Right atrium auricular region (tissue), 2 donors: ENCODE data around the gene SCYL1. TPM values are rescaled to one million over a fixed set of nuclear protein-coding genes. Genes with fewer than 3 reads are reported as not detected.
A peak's percentile ranks its signal among the peaks of the same experiment; 100 is the strongest.

ENCODE experiments used
- DNase-seq: peaks from one replicate; pipeline ENCODE4 v3.0.0-alpha.2; 2019; ENCODE audit warnings: low spot score
- H3K27ac ChIP-seq, 2 donors: fragments of 200-600 bp; sonication (generic); 1 replicate in 1 of 2; 2 replicates in 1 of 2; pipeline ENCODE4 v1.5.1; 2016 to 2019
- H3K27me3 ChIP-seq, 2 donors: fragments of 200-600 bp; sonication (generic); one replicate each; pipeline versions ENCODE4 v1.5.1 to v1.6.0; 2017 to 2019
- H3K36me3 ChIP-seq: fragments of 200-600 bp; sonication (generic); one replicate; pipeline ENCODE4 v1.5.1; 2016
- H3K4me1 ChIP-seq, 2 donors: fragments of 200-600 bp; sonication (generic); one replicate each; pipeline versions ENCODE4 v1.5.1 to v1.6.0; 2017 to 2019
- H3K4me3 ChIP-seq, 2 donors: fragments of 200-600 bp; sonication (generic); 1 replicate in 1 of 2; 2 replicates in 1 of 2; pipeline ENCODE4 v1.5.1; 2017 to 2019; ENCODE audit warnings: mild to moderate bottlenecking in 1 of 2, moderate library complexity in 1 of 2
- H3K9me3 ChIP-seq, 2 donors: fragments of 200-600 bp; sonication (generic); one replicate each; pipeline ENCODE4 v1.5.1; 2019
- CTCF ChIP-seq, 2 donors: fragments of 200-600 bp; sonication (generic); IDR thresholded peaks; one replicate each; pipeline ENCODE4 v1.5.1; 2019; ENCODE audit warnings: antibody characterized with exemption in 2 of 2
- total RNA-seq, 2 donors: library from RNA; depleted of rRNA; stranded (reverse); fragments of >200 nt; gene quantifications; one replicate each; pipeline ENCODE4 v1.1.0, GENCODE V29; 2016

The SCYL1 gene
- total RNA-seq, 2 donors from 2014 or later: 71.8 to 89.7 TPM

DNA sequence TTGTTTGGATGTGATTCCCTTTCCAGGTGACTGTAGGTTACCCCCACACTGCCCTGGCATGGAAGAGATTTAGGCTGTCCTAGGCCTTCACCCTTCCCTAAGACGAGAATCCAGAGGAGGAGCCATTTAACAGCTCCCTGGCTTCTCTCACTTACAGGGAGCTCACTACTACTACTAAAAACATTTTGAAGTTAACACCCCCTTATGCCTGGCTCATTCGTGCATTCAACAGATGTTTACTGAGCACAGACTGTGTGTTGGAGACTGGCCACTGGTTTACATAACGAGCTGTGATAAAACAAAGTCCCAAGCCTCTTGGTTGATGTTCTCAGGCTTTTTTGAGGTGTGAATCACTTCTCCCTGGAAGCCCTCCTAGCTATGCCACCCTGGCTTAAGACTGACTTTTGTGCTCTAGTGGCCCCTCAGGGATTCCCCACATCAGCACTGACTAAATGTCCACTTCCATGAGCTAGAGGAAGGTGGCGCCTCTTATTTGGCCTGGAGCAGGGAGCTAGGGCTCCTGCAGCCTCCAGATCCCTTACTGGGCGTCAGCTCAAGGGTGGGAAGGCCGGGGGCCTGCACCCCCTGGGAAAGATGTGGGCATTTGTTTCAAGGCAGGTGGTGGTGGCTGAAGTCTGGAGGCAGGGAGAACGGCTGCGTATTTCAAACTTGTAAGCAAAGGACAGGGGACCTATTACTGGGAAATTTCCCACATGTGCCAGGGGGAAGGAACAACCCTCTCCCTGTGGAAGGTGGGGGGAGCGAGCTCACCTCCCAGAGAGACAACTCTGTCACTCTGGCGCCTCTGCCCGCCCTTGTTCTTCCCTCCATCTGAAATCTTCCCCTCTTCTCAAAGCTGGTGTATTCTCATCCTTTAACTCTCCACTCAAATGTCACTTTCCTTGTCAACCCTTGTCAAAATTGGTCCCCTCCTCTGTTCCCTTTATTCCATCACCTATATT, 45.4 kb upstream of the SCYL1 start:
- peak; percentile 20 to 63 for TF ChIP-seq CTCF (IDR thresholded peaks at IDR 0.05)
- no peak for DNase-seq
- no peaks in the 10 kb centered on the region for H3K27me3 ChIP-seq
- H3K36me3 ChIP-seq: no peaks in the 10 kb centered on the region
- peaks cover 0 to 62% of the 10 kb centered on the region in 2 donors for H3K4me1 ChIP-seq
- peak overlapping the region; percentile 18 to 76 for H3K4me3 ChIP-seq
- no peaks in the 10 kb centered on the region for H3K9me3 ChIP-seq
- peak overlapping the region; percentile 99 for H3K27ac ChIP-seq

DNA sequence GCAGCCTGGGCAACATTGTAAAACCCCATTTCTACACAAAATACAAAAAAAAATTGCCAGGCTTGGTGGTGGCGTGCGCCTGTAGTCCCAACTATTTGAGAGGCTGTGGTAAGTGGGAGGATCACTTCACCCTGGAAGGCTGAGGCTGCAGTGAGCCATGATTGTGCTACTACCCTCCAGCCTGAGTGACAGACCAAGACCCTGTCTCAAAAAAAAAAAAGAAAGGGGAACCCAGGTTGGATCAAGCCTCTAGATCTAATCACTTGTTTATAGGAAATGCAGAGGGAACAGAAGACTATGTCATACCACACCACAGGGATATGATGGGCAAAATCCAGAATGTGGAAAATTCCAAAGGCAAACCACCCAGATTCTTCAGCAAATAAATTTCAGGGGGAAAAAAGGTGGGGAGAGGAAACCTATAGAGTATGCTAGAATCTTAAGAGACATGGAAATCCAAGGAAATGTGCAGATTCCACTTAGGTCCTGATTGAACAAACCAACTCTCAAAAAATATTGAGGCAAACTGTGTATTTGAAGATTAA, 42.5 kb upstream of the SCYL1 start:
- Histone ChIP-seq H3K4me3 (no peak overlapping the region), H3K36me3 (no peaks in the 10 kb centered on the region), H3K9me3 (no peaks in the 10 kb centered on the region), H3K4me1 (peaks cover 0 to 75% of the 10 kb centered on the region in 2 donors), H3K27ac (peak overlapping the region in 1 of 2 donors; percentile 99), H3K27me3 (no peaks in the 10 kb centered on the region)
- TF ChIP-seq CTCF (IDR thresholded peaks at IDR 0.05): no peak
- no peak for DNase-seq

DNA sequence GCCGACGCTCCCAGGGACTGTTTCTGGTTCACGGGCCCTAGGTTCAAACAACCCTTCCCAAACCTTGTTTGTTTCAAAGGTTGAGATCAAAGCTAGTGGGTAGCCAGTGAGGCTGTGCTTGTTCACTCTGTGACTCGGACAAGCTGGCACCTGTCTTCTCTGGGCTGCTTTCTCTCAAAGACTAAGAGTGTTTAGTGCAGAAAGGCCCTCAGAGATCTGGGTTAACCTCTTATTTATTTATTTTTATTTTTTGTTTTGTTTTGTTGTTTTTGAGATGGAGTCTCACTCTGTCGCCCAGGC, 39.0 kb upstream of the SCYL1 start:
- Histone ChIP-seq H3K4me3 (no peak overlapping the region), H3K27me3 (no peaks in the 10 kb centered on the region), H3K4me1 (peaks cover 0 to 75% of the 10 kb centered on the region in 2 donors), H3K9me3 (no peaks in the 10 kb centered on the region), H3K27ac (peak overlapping the region; percentile 95 to 100), H3K36me3 (no peaks in the 10 kb centered on the region)
- no peak for DNase-seq
- no peak for TF ChIP-seq CTCF (IDR thresholded peaks at IDR 0.05)

DNA sequence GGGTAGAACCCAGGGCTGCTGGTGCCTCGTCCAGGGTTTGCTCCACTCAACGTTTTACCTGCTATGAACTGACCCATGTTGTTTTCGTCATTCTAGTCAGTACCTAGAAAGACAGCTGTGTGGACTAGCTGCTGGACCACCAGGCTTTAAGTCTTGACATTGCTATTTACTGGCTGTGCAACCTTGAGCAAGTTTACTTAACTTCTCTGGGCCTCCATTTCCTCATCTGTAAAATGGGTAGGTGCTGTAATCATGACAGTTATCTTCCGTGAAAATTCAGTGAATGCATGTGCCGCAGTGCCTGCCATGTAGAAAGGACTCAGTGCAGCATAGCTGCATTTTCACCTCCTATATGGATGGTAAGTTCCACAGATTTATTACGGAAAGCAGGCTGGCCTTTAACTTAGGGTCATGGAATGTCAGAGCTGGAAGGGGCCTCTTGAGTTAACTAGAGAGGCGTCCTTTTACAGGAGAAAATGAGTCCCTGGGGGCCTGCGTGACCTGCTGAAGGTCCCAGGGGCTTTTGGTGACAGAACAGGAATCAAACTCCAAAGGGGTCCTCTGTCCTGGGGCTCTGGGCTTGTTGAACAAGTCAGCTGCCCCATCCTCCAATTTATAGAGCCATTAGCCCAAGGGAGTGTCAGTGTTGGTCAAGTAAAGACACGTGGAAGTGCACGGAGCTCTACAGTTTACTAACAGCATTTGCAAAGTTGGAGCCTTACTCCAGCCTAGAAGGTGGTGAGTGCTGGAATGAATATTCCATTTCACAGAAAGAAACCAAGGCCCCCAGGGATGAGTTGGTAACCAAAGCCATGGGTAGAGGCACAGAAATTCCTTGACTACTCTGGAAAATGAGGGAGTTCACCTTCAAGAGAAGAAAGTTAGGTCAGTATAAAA, 38.1 kb upstream of the SCYL1 start:
- no peak for DNase-seq
- Histone ChIP-seq H3K36me3 (no peaks in the 10 kb centered on the region), H3K4me1 (peaks cover 0 to 75% of the 10 kb centered on the region in 2 donors), H3K4me3 (no peak overlapping the region), H3K27me3 (no peaks in the 10 kb centered on the region), H3K9me3 (no peaks in the 10 kb centered on the region), H3K27ac (peak overlapping the region; percentile 95 to 100)
- TF ChIP-seq CTCF (IDR thresholded peaks at IDR 0.05): no peak

DNA sequence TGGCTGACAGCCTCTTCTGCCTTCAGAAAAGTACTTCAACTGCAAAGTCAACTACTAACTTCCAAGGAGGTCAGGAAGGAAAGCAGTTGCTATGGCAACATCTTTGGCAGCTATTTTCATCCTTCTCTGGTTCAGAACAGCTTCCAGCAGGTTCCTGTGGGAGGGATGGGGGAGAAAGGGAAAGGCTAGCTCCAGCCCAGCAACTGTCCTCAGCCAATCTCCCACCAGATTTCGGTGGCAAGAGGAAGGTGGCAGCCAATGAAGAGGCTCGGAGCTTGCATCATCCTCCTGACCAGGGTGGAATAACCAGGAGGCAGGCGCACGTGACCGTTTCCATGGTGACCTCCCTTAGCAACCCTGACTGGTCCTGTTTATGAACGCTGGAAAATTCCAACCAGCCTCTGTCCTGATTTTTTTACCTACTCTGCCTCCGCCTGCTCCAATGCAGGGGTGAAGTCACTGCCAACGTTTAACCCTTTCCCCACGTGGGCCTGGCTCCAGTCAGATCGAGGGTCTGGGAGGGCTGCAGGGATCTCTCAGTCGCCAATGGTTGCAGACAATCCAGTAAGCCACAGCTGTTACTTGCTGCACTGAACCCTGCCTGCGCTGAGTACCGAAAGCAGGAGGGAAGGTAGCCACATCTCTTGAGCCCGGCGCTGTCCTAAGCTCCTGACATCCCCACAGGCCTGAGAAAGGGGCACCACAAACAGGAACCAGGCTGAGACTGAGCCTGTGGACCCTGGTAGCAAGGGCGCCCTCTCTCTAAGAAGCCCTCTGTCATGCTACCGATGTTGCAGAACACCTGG, 37.2 kb upstream of the SCYL1 start:
- Histone ChIP-seq H3K27ac (peak overlapping the region; percentile 95 to 100), H3K4me3 (peak overlapping the region in 1 of 2 donors; percentile 12), H3K36me3 (no peaks in the 10 kb centered on the region), H3K27me3 (no peaks in the 10 kb centered on the region), H3K4me1 (peaks cover 0 to 76% of the 10 kb centered on the region in 2 donors), H3K9me3 (no peaks in the 10 kb centered on the region)
- DNase-seq: peak; percentile 100
- no peak for TF ChIP-seq CTCF (IDR thresholded peaks at IDR 0.05)
